GM18508 (cell line): ENCODE results near the gene GRAP2.
A peak's percentile ranks its signal among the peaks of the same experiment; 100 is the strongest.

Experiments used
- ATAC-seq: cut with Tn5 transposase; IDR thresholded peaks from one replicate; pipeline ENCODE4 v1.9.1; 2021; ENCODE audit warnings: moderate number of reproducible peaks; ENCODE audit not compliant: insufficient read depth, unreplicated experiment

Gene GRAP2

DNA sequence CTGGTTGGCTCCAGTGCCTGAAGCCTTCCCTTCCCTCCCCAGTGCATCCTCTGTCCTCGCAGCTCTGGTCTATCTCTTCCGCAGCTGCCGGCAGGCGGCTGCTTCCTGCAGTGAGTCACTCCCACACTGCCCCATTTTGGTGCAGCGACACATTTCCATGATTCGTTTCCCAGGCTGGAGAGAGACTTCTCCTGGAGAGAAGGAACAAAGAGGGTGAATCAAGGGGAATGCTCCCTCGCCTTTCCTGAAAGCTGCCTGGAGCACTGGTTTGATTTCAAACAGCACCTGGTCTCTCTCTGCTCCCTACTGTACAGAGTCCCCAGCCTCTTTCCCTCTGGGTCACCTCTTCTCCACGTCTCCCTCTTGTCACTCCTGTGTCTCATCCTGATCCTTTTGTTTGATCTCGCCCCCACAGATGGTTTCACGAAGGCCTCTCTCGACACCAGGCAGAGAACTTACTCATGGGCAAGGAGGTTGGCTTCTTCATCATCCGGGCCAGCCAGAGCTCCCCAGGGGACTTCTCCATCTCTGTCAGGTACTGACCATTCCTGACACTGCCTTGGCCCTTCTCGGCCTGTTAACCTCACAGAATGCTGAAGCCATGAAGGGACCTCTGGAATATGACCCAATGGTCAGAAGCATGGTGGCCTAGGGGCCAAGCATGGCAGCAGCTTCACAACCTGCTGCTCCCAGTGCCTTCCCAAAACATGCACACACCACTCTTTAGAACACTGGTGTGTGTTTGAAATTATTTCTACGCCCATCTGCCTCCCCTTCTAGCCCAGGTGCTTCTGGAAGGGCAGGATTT is 59.0 kb downstream of the GRAP2 start, which contains the start of gene TMA7B:
Gene TMA7B, plus strand, starts transcription at position 758 of the 808 bp plus-strand sequence. CDS start 3,978 bp downstream, outside the sequence.
- no peak for ATAC-seq

DNA sequence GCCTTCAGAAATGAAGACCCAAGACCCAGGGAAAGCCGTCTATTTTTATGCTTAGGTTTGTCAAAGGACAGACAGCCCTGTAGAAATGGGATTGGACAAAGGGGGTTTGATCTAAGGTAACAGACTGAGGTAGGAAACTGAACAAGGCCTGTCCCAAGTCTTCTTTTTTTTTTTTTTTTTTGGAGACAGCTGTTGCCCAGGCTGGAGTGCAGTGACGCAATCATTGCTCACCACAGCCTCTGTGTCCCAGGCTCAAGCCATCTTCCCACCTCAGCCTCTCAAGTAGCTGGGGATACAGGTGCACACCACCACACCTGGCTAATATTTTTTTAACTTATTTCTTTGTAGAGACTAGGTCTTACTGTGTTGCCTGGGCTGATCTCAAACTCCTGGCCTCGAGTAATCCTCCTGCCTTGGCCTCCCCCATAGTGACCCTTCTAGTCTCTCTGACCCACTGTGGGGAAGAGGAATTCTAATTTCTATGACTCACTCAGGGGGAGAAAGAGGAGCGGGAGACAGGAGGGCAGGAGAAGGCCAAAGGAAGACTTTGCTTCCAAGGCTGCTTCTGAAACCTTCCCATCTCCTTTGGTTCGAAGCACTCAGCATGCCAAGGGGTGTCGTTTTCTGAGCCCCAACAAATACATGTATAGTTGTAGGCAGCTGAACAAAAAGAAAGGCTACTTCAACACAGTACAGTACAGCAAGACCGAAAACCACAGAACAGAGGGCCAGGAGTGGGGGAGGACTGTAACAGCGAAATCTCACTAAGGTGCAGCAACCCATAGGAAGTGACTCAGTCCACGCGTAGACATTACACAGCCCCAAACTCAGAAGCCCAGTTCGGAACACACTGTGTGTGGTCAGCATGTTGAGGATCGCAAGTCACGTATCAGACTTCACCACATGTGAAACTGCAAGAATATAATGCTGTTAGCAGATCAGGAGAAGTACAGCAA is 60.2 kb downstream of the GRAP2 start:
- peak; percentile 61 for ATAC-seq

DNA sequence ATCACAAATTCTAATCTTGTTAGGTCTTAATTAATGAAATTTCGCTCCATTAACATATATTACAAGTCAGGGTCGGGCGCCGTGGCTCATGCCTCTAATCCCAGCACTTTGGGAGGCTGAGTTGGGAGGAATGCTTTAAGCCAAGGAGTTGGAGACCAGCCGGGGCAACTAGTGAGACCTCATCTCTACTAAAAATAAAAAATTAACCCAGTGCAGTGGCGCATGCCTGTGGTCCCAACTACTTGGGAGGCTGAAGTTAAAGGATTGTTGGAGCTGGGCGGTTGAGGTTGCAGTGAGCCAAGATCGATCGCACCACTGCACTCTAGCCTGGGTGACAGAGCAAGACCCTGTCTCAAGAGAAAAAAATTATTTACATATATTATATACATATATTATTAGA is 61.2 kb downstream of the GRAP2 start:
- no peak for ATAC-seq

DNA sequence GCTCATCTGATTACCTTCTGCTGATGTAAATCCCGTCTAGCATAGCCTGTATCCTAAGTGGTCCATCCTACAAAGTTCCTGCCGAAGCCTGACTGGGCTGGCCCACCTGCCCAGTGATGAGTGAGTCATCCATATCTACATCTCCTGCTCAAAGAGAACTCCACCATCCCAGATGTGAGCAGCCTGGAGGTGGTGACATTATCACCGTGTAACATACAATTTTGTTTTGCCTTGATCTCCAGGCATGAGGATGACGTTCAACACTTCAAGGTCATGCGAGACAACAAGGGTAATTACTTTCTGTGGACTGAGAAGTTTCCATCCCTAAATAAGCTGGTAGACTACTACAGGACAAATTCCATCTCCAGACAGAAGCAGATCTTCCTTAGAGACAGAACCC is 64.9 kb downstream of the GRAP2 start:
- no peak for ATAC-seq

DNA sequence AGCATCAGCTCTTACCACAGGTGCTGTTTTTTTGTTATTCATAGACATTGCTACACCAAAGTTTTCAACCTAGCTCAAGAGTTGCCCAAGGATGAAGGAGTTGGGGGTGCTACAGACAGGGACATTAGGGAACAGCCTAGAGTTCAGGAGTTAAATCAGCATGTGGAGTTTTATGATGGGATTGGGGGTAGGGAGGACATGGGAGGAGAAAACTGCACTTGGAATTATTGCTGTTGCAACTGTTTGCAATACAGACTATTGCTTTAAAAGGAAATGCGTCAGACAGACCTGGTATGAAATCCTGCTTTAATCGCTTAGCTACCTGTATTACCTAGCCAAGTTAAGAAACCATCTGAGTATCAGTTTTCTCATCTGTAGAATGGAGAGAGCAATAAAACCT is 65.6 kb downstream of the GRAP2 start:
- no peak for ATAC-seq

DNA sequence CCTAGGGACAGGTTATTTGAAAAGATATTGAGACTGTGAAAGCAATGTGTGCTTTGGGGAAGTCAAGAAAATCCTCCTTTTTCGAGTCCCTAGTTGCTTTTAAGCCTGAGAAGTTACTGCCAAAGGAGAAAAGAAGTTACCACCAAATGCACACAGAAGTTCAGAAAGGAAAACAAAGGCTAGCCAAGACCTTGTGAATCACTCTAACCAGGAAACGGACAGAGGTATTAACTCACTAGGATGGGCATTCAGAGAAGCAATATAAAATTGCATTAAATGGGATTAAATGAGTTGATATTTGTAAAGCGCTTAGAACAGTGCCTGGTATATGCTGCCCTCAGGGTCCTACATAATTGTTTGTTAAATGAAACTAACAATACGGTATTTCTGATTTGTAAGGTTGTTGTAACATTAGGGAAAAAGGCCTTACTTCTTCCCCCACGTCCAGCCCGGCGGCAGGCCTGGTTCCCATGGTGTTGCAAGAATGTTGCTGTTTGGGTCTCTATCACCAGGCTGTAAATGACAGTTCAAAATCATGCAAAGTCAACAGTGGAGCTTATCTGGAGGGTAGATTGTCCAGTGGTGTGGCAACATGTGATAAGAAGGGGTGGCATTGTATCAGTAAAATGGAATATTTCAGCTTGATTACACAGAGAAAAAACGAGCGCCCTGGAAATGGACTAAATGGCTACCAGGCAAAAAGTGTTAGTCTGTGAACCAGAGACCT is 66.4 kb downstream of the GRAP2 start:
- ATAC-seq, result no peak

DNA sequence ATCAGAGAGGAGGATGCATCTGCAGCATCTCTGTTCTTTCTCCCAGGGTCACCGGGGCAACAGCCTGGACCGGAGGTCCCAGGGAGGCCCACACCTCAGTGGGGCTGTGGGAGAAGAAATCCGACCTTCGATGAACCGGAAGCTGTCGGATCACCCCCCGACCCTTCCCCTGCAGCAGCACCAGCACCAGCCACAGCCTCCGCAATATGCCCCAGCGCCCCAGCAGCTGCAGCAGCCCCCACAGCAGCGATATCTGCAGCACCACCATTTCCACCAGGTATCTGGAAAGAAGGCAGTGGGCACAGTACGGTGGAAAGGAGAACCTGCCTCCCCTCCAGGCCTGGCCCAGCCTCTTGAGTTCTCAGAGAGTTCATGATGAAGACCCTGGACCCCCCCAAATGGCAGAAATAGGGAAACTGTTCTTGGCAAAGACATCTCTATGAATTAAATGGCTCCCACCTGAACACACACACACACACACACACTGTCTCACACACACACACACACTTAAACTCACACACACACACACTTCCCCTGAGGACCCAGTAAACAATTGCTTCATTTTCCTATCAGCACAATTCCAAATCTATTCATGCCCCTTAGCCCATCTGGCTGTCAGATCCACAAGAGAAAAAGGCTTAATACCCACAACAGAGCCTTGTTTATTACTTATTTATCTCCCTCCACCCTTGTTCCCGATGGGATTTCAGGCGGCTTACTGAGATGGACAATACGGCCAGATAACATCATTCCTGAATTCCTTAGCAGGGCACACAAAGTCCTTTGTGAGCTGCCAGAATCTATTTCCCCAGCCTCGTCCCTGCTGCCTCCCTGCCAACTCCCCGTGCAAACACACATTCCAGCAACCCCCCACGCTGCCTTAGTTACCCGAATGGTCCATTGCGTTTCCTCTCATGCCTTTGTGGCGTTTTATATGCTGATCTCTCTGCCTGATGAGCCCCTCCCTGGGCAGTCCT is 67.4 kb downstream of the GRAP2 start:
- no peak for ATAC-seq

DNA sequence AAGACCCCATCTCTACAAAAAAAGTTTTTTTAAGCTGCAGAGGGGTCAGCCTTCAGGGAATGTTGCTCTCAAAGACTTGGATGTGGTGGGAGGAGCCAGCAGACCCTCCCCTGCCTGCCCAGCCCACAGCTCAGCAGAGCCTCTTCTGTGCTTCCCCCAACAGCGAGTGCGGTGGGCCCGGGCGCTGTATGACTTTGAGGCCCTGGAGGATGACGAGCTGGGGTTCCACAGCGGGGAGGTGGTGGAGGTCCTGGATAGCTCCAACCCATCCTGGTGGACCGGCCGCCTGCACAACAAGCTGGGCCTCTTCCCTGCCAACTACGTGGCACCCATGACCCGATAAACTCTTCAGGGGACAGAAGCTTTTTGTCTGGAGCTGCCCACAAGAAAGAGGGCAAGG is 69.9 kb downstream of the GRAP2 start:
- ATAC-seq, result no peak

DNA sequence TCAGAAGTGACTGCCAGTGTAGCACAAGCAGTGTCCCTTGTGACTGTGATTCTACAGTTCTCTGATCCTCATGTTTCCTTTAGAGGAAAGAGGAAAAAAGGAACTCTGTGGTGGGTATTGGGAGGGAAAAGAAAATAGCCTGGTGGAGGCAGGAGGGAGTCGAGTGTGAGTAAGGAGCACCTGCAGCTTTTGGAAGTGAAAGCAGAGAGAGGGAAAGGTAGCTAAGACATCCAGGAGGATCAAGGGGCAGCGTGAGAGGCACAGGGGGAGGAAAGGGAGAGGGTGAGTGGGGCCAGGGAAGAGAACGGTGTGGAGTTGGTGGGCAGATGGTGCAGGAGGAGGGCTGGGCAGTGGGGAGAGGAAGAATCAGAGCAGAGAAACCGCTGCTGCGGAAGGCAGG is 71.8 kb downstream of the GRAP2 start:
- ATAC-seq, result no peak

DNA sequence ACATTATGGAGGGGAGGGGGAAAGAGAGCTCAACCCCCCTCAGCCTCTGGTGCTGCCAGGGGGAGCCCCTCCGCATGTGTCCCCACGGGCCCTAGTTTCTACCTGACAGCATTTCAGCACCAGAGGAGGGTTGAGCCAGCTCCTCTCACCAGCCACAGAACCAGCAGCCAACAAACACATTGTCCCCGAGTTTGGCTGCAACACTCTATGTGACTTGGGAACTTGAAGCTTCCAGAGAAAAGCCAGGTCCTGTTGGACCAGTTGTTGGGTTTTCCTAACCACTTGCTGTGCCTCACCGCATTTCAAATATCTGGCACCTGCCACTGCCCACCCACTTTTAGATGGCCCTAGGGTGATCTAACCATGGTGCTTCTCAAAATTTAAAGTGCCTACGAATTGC is 72.8 kb downstream of the GRAP2 start:
- ATAC-seq, result no peak

DNA sequence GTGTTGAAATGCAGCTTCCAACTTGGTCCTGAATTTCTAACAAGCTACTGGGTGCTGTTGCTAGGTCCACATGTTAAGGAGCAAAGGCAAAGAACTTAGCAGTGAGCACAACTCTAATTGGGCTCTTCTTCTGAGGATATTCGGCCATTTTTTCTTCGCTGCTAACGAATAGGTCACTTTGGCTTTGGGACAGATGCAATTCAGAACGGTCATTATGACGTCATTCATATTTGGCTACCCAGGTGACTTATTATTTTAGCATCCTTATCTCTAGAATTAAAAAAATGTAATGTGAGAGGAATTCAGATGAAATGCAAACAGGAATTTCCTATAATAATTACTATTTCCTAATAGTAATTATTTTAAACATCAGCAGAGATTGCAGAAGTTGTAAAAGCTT is 73.2 kb downstream of the GRAP2 start:
- ATAC-seq, result no peak

DNA sequence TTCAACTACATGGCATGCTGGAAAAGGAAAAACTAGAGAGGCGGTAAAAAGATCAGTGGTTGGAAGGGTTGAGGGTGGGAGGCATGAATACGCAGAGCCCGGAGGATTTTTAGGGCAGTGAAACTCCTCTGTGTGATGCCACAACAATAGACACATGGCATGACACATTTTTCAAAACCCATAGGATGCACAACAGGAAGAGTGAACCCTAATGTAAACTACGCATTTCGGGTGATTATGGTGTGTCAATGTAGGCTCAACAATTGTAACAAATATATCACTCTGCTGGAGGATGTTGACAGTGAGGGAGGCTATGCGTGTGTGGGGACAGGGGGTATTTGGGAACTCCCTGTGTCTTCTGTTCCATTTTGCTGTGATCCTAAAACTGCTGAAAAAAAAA is 78.2 kb downstream of the GRAP2 start:
- ATAC-seq, result no peak

DNA sequence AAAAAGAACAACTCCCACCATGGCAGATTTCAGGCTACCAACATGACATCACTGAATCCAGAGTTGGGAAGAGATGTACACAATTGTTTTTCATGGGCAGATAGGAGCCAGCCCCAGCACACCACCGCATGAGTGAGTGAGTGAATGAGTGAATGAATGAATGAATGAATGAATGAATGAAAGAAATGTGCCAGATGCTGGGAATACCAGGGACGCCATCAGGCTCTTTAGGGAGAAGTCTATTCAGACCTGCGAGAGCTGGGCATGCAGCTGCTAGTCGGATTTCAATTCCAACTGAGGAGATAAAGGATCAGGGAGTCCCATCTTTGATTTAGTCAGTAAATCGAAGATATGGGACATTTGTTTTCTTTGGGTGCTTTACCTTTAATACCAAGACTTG is 78.6 kb downstream of the GRAP2 start:
- ATAC-seq, result no peak

DNA sequence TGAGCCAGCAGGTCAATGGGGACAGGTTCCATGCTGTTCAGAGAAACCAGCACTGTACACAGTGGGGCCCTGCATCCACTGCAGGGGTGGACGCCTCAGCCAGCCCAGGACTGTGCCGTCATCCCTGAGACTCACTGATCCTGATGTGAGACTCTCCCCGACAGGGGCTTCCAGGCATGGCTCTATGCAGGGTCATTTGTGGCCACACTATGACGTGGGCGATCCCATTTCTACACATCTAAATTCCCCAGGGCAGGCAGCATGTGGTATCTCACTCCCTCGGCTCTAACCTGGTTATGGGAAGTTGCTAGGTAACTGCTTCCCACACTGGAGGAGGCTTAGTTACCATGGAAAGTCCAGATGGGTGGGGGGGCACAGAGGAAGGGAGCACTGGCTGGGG is 79.7 kb downstream of the GRAP2 start:
- no peak for ATAC-seq

DNA sequence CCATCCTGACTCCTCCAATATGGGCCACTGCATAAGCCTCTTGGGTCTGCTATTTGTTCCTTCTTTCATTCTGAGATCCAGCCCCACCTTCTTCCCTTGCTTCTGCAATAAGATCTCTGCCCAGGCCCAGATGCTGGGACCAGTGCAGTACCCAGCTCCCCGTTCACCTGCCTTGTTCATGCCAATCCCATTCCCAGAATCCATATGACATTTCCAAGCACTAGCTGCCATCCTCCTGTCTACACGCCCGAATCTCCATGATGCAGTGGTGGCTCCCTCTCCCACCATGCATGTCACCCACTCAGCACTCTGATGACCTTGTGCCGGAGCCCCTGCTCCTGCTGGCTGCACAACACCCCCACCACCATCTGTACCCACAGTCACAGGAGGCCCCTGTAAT is 82.5 kb downstream of the GRAP2 start:
- ATAC-seq, result no peak

DNA sequence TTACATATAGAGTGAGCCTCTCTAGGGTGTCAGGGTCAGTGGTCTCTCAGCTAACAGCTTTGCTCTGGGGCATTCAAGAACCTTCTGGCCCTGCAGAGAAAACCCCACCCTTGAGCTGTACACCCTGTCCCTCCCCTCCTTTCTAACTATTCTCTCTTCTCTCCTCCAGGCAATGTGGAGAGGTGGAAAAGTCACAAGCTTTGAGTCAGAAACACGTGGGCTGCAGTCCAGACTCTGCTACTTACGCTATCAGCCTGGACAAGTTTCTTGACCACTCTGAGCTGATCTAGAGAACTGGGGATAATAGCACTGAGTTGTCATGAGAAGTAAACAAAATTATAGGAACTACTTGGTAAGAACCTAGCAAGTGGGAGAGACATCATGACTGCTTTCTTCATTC is 83.1 kb downstream of the GRAP2 start:
- ATAC-seq, result no peak

DNA sequence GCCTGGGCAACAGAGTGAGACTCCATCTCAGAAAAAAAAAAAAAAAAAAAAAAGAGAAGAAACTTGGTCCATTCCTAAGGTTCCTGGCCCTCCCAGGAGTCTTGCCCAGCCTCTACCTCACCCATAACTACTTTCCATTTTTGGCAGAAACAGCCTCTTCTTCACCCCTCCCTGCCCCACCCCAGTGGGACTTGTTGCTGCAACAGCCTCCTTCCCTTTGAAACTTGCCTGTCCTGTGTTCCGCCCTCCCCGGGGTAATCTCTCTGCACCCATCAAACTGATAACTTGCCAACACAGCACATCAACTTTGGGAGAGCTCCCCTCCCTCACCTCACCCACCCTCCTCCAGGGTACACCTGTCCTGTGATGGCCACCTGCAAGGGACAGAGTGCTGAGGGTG is 83.9 kb downstream of the GRAP2 start:
- no peak for ATAC-seq

DNA sequence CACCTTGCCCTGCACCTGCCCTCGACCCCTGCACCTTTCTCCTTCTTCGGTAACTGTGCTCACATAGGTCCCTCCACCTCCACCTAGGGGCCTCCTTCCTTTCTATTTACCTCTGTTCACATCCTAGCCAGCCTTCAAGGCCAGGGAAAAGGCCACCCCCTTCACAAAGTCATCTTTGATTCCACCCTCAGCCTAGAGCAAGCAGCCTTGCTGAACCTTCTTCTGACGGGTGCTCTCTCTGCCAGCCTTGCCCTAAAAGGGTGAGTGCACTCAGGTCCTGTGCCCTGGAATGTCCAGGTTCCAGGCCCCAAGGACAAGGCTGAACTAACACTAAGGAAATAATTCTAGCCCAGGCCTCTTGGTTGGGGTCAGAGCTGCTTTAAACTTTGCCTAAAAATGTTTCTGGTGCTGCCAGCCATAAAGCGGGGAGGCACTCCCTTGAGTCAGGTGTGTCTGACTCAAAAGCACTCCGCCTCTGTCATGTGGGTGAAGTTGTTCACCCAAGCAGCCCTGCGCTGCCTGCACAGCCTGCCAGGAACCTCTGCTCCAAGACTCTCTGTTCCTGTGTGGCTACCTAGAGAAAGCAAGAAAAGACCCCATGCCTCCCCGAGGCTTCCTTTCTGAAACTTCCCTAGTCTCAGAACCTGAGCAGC is 84.6 kb downstream of the GRAP2 start:
- no peak for ATAC-seq
